Left lung (tissue), 10 donors: ENCODE results near the gene PIP5K1B. TPM values are rescaled to one million over a fixed set of nuclear protein-coding genes. Genes with fewer than 3 reads are reported as not detected.

Experiments used
- ATAC-seq: fragments of 200-7000 bp; cut with Tn5 transposase; one replicate; pipeline ENCODE4 v1.9.1; 2020; ENCODE audit warnings: moderate library complexity
- DNase-seq, 4 donors: peaks; one replicate each; pipeline ENCODE4 v3.0.0-alpha.2; 2013 to 2020
- H3K27ac ChIP-seq, 2 donors: fragments of 200-600 bp; sonication (generic) in 1 of 2; one replicate each; pipeline versions ENCODE4 v1.5.0 to v1.8.0; 2020 to 2021
- H3K27me3 ChIP-seq, 2 donors: fragments of 200-600 bp; sonication (generic) in 1 of 2; one replicate each; pipeline versions ENCODE4 v1.5.0 to v1.8.0; 2020 to 2021
- H3K36me3 ChIP-seq, 2 donors: fragments of 200-600 bp; sonication (generic) in 1 of 2; one replicate each; pipeline versions ENCODE4 v1.5.0 to v1.8.0; 2020 to 2021
- H3K4me1 ChIP-seq, 2 donors: fragments of 200-600 bp; one replicate each; pipeline ENCODE4 v1.8.0; 2021
- H3K4me3 ChIP-seq, 2 donors: fragments of 200-600 bp; sonication (generic) in 1 of 2; one replicate each; pipeline versions ENCODE4 v1.5.0 to v1.8.0; 2020 to 2021; ENCODE audit warnings: mild to moderate bottlenecking in 1 of 2
- H3K9me3 ChIP-seq, 2 donors: fragments of 200-600 bp; sonication (generic) in 1 of 2; one replicate each; pipeline versions ENCODE4 v1.5.0 to v1.8.0; 2020 to 2021
- intact Hi-C, 2 donors: fragments of 100-400 bp; cut with DNase I; formaldehyde crosslinking; loops; one replicate each; pipeline versions ENCODE4 v1.11.2 to v1.14.2; 2022
- polyA plus RNA-seq, 6 donors: library from polyadenylated mRNA; unstranded; fragments of 120-200 nt; gene quantifications; one replicate each; pipeline ENCODE4 v1.2.1, GENCODE V29; 2013; ENCODE audit not compliant: insufficient read length in 6 of 6
- total RNA-seq, 2 donors: library from RNA; stranded (reverse); fragmentation: NEBNext Ultra II Directional; extraction: Animal tissue kit (Norgen Biotek cat#: 25700); gene quantifications; one replicate each; pipeline ENCODE4 v1.2.1, GENCODE V29; 2021
- TF ChIP-seq, protein P1 (sequence below), 2 donors: fragments of 200-600 bp; sonication (generic) in 1 of 2; IDR thresholded peaks; one replicate each; pipeline versions ENCODE4 v1.5.0 to v1.8.0; 2021; ENCODE audit warnings: antibody characterized with exemption in 2 of 2
- donor health status: DM: no; HTN: yes; CAD: no.
- donor health status: DM: no; HTN: no; CAD: no.

PIP5K1B gene
- total and polyA plus RNA-seq, 8 donors: 3.1 to 31.0 (median 4.2) TPM

GRCh38 chr9:68950689-68951088, 245.6 kb downstream of the PIP5K1B start:
- Histone ChIP-seq H3K4me3 (no peak overlapping the region), H3K27ac (no peak overlapping the region), H3K36me3 (no peaks in the 10 kb centered on the region), H3K9me3 (no peaks in the 10 kb centered on the region), H3K27me3 (no peaks in the 10 kb centered on the region), H3K4me1 (peaks cover 0 to 10% of the 10 kb centered on the region in 2 donors)
- intact Hi-C loops: no loop called here
- ATAC-seq (no peak), DNase-seq (no peak)
- TF ChIP-seq, protein P1, sequence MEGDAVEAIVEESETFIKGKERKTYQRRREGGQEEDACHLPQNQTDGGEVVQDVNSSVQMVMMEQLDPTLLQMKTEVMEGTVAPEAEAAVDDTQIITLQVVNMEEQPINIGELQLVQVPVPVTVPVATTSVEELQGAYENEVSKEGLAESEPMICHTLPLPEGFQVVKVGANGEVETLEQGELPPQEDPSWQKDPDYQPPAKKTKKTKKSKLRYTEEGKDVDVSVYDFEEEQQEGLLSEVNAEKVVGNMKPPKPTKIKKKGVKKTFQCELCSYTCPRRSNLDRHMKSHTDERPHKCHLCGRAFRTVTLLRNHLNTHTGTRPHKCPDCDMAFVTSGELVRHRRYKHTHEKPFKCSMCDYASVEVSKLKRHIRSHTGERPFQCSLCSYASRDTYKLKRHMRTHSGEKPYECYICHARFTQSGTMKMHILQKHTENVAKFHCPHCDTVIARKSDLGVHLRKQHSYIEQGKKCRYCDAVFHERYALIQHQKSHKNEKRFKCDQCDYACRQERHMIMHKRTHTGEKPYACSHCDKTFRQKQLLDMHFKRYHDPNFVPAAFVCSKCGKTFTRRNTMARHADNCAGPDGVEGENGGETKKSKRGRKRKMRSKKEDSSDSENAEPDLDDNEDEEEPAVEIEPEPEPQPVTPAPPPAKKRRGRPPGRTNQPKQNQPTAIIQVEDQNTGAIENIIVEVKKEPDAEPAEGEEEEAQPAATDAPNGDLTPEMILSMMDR (IDR thresholded peaks at IDR 0.05): no peak

- ATAC-seq: no peak
- no peak overlapping the region for H3K4me3 ChIP-seq
Observed at GRCh38 chr9:68951879-68952659, 247.0 kb downstream of the PIP5K1B start.

GRCh38 chr9:68953771-68954170, 248.7 kb downstream of the PIP5K1B start:
- H3K27ac ChIP-seq: no peak overlapping the region
- peaks cover 0 to 11% of the 10 kb centered on the region in 2 donors for H3K4me1 ChIP-seq
- TF ChIP-seq, protein P1 (IDR thresholded peaks at IDR 0.05): no peak
- H3K27me3 ChIP-seq: no peaks in the 10 kb centered on the region
- no peaks in the 10 kb centered on the region for H3K9me3 ChIP-seq
- no peak overlapping the region for H3K4me3 ChIP-seq
- intact Hi-C loops: no loop called here
- no peak for DNase-seq
- H3K36me3 ChIP-seq: peaks cover 0 to 3% of the 10 kb centered on the region in 2 donors
- no peak for ATAC-seq

More at GRCh38 chr9:68951879-68952659, 247.0 kb downstream of the PIP5K1B start:
- Histone ChIP-seq H3K4me1 (peaks cover 0 to 11% of the 10 kb centered on the region in 2 donors), H3K36me3 (peaks cover 0 to 3% of the 10 kb centered on the region in 2 donors), H3K27ac (no peak overlapping the region), H3K9me3 (no peaks in the 10 kb centered on the region), H3K27me3 (no peaks in the 10 kb centered on the region)
- intact Hi-C loops: no loop called here
- TF ChIP-seq, protein P1 (IDR thresholded peaks at IDR 0.05): no peak
- DNase-seq: no peak

- intact Hi-C loops: no loop called here
- Histone ChIP-seq H3K27ac (no peak overlapping the region), H3K27me3 (no peaks in the 10 kb centered on the region), H3K4me1 (peaks cover 0 to 11% of the 10 kb centered on the region in 2 donors), H3K4me3 (no peak overlapping the region), H3K9me3 (no peaks in the 10 kb centered on the region), H3K36me3 (peaks cover 0 to 3% of the 10 kb centered on the region in 2 donors)
- TF ChIP-seq, protein P1 (IDR thresholded peaks at IDR 0.05): no peak
- ATAC-seq (no peak), DNase-seq (no peak)
Observed at GRCh38 chr9:68955330-68955729, 250.3 kb downstream of the PIP5K1B start.

- no peak overlapping the region for H3K27ac ChIP-seq
- H3K9me3 ChIP-seq: no peaks in the 10 kb centered on the region
- no peaks in the 10 kb centered on the region for H3K27me3 ChIP-seq
- H3K36me3 ChIP-seq: peaks cover 0 to 3% of the 10 kb centered on the region in 2 donors
- peaks cover 0 to 5% of the 10 kb centered on the region in 2 donors for H3K4me1 ChIP-seq
- no peak overlapping the region for H3K4me3 ChIP-seq
- ATAC-seq (no peak), DNase-seq (no peak)
- intact Hi-C loops: no loop called here
- TF ChIP-seq, protein P1 (IDR thresholded peaks at IDR 0.05): no peak
Observed at GRCh38 chr9:68957479-68957878, 252.4 kb downstream of the PIP5K1B start.
